Endothelial cell (in vitro differentiated cells): Measurements from ENCODE around the gene CNTNAP3. TPM values are rescaled to one million over a fixed set of nuclear protein-coding genes. Genes with fewer than 3 reads are reported as not detected.
"Not testable (repeated sequence)": the region's sequence is repeated elsewhere in the genome, so short reads cannot be mapped to it uniquely, and the experiment has no call there.

Experiments
- DNase-seq: peaks from one replicate; pipeline ENCODE4 v3.0.0; 2021; ENCODE audit warnings: low spot score
- H3K27ac Mint-ChIP-seq: one replicate; pipeline ENCODE4 v1.8.0; 2021; ENCODE audit warnings: mixed read lengths, inconsistent platforms; ENCODE audit not compliant: unreplicated experiment
- H3K27me3 Mint-ChIP-seq: one replicate; pipeline ENCODE4 v1.8.0; 2021; ENCODE audit warnings: mild to moderate bottlenecking, moderate library complexity, mixed read lengths, inconsistent platforms; ENCODE audit not compliant: unreplicated experiment
- H3K36me3 Mint-ChIP-seq: one replicate; pipeline ENCODE4 v1.8.0; 2021; ENCODE audit warnings: mild to moderate bottlenecking, low read depth, mixed read lengths, inconsistent platforms; ENCODE audit not compliant: unreplicated experiment
- H3K4me1 Mint-ChIP-seq: one replicate; pipeline ENCODE4 v1.8.0; 2021; ENCODE audit warnings: mild to moderate bottlenecking, mixed read lengths, inconsistent platforms; ENCODE audit not compliant: unreplicated experiment
- H3K4me3 Mint-ChIP-seq: one replicate; pipeline ENCODE4 v1.8.0; 2021; ENCODE audit warnings: mild to moderate bottlenecking, mixed read lengths, inconsistent platforms; ENCODE audit not compliant: unreplicated experiment
- H3K9me3 Mint-ChIP-seq: one replicate; pipeline ENCODE4 v1.8.0; 2021; ENCODE audit warnings: mixed read lengths, inconsistent platforms; ENCODE audit not compliant: unreplicated experiment
- total RNA-seq: library from RNA; stranded (reverse); fragmentation: NEBNext Ultra II Directional; extraction: Animal tissue kit (Norgen Biotek cat#: 25700); gene quantifications from one replicate; pipeline ENCODE4 v1.2.1, GENCODE V29; 2021; ENCODE audit not compliant: unreplicated experiment

The CNTNAP3 gene
- total RNA-seq, 1 donor from 2014 or later, result 1.5 TPM

DNA sequence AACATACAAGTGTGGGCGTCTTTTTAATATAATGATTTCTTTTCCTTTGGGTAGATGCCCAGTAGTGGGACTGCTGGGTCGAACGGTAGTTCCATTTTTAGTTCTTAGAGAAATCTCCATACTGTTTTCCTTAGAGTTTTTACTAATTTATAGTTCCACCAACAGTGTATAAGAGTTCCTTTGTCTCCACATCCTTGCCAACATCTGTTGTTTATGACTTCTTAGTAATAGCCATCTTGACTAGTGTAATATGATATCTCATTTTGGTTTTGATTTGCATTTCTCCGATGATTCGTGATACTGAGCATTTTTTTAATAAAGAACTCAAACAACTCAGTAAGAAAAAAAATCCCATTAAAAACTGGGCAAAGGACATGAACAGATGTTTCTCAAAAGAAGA lies 225.0 kb downstream of the CNTNAP3 start:
- H3K4me1 Mint-ChIP-seq, H3K27me3 Mint-ChIP-seq, H3K9me3 Mint-ChIP-seq, H3K4me3 Mint-ChIP-seq, DNase-seq, H3K27ac Mint-ChIP-seq, H3K36me3 Mint-ChIP-seq: not testable (repeated sequence)

GRCh38 chr9:39054453-39054852 lies 233.5 kb downstream of the CNTNAP3 start:
- H3K27me3 Mint-ChIP-seq, H3K4me1 Mint-ChIP-seq, H3K4me3 Mint-ChIP-seq, H3K9me3 Mint-ChIP-seq, DNase-seq, H3K27ac Mint-ChIP-seq, H3K36me3 Mint-ChIP-seq: not testable (repeated sequence)

- H3K36me3 Mint-ChIP-seq, H3K27me3 Mint-ChIP-seq, DNase-seq, H3K4me3 Mint-ChIP-seq, H3K9me3 Mint-ChIP-seq, H3K27ac Mint-ChIP-seq, H3K4me1 Mint-ChIP-seq: not testable (repeated sequence)
Measured at GRCh38 chr9:39046833-39047232, 241.1 kb downstream of the CNTNAP3 start.

DNA sequence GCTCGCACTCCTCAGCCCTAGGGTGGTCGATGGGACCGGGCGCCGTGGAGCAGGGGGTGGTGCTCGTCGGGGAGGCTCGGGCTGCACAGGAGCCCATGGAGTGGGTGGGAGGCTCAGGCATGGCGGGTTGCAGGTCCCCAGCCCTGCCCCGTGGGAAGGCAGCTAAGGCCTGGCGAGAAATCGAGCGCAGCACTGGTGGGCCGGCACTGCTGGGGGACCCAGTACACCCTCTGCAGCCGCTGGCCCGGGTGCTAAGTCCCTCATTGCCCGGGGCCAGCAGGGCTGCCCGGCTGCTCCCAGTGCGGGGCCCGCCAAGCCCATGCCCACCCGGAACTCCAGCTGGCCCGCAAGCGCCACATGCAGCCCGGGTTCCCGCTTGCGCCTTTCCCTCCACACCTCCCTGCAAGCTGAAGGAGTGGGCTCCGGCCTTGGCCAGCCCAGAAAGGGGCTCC lies 245.6 kb downstream of the CNTNAP3 start:
- not testable (repeated sequence) for H3K4me3 Mint-ChIP-seq, H3K4me1 Mint-ChIP-seq, H3K9me3 Mint-ChIP-seq, H3K27me3 Mint-ChIP-seq, DNase-seq, H3K27ac Mint-ChIP-seq, H3K36me3 Mint-ChIP-seq

- H3K9me3 Mint-ChIP-seq, DNase-seq, H3K4me1 Mint-ChIP-seq, H3K27me3 Mint-ChIP-seq, H3K4me3 Mint-ChIP-seq, H3K36me3 Mint-ChIP-seq, H3K27ac Mint-ChIP-seq: not testable (repeated sequence)
Measured at GRCh38 chr9:39041774-39042173, 246.2 kb downstream of the CNTNAP3 start.

DNA sequence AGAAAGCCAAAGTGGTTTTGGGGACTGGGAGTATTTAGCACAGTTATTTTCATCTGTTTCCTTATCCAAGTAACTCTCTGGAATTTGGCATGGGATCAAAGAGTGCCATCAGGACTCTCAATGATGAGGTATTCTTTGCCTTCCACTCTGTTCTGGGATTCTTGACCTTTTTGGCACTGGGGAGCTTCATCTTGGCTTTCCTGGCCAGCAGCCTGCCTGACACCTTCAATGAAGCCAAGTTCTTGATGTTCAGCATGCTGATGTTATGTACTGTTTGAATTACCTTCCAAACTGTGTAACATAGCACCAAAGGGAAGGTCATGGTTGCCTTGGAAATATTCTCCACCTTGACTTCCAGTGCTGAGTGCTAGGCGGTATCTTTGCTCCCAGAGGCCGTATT lies 248.8 kb downstream of the CNTNAP3 start:
- not testable (repeated sequence) for H3K27ac Mint-ChIP-seq, H3K4me1 Mint-ChIP-seq, DNase-seq, H3K9me3 Mint-ChIP-seq, H3K36me3 Mint-ChIP-seq, H3K27me3 Mint-ChIP-seq, H3K4me3 Mint-ChIP-seq

DNA sequence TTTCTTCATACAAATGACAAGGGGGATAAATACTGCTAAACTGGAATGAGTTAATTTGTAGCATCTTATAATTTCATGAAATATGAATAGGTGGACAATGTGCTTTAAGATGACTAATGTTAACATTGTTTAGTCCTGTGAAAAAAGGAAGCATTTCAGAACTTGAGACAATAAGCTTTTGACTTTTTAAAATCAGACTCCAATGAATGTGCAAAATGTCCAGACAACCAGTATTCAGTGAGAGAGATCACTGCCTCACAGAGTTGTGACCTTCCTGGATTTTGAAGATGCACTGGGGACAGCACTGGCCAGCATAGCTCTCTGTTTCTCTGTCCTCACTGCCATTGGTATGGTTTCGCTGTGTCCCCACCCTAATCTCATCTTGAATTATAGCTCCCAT lies 249.7 kb downstream of the CNTNAP3 start:
- not testable (repeated sequence) for H3K36me3 Mint-ChIP-seq, H3K9me3 Mint-ChIP-seq, DNase-seq, H3K27ac Mint-ChIP-seq, H3K4me1 Mint-ChIP-seq, H3K4me3 Mint-ChIP-seq, H3K27me3 Mint-ChIP-seq

DNA sequence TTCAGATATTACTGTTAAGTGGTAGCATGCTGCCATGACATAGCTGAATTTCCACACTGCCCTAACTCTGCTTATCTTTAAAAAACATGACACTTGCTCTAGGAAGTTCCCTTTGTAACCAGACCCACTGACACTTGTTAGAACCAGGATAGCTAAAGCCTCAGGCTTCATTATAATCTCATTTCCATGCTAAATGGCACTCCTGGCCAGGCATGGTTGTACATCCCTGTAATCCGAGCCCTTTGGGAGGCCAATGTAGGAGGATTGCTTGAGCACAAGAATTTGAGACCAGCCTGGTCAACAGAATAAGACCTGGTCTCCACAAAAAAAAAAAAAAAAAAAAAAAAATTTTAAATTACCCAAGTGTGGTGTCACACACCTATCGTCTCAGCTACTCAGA lies 254.1 kb downstream of the CNTNAP3 start:
- H3K9me3 Mint-ChIP-seq, H3K27ac Mint-ChIP-seq, DNase-seq, H3K4me1 Mint-ChIP-seq, H3K36me3 Mint-ChIP-seq, H3K4me3 Mint-ChIP-seq, H3K27me3 Mint-ChIP-seq: not testable (repeated sequence)

DNA sequence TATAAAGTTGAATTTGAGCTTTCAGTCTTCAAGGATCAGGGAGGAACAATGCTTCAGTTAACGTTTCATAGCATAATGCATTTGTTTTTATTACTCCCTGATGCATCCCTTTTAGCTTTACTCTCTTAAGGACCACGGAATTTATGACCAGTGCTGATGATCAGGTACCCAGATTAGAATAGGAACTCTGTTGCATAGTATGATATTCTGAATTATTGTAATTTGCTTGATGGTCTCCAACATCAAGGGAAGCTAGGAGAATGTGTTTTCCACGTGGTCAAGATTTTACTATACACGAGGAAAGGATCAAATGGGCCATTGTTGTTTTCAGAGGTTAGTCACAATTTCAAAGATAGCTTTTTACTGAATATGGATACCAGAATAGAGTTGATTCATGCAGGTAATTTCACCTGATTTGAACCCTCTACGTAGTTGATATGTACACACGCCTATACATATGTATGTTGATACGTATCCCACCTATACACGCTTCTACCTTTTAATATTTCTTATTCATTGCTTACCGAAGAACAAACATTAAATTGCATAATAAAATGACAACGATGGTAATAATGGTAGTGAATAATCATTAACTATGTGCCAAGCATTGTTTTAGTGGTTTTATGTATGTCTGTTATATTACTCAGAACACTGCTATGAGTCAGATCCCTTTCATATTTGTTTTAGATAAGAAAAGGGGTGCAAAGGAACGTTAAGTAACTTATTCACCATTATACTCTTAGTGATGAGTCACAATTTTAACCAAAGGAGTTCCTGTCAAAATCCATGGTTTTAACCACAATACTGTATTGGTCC lies 257.6 kb downstream of the CNTNAP3 start:
- H3K27ac Mint-ChIP-seq, DNase-seq, H3K9me3 Mint-ChIP-seq, H3K27me3 Mint-ChIP-seq, H3K4me3 Mint-ChIP-seq, H3K36me3 Mint-ChIP-seq, H3K4me1 Mint-ChIP-seq: not testable (repeated sequence)

- not testable (repeated sequence) for DNase-seq, H3K4me3 Mint-ChIP-seq, H3K27ac Mint-ChIP-seq, H3K9me3 Mint-ChIP-seq, H3K36me3 Mint-ChIP-seq, H3K4me1 Mint-ChIP-seq, H3K27me3 Mint-ChIP-seq
Measured at GRCh38 chr9:39028855-39029254, 259.1 kb downstream of the CNTNAP3 start.

DNA sequence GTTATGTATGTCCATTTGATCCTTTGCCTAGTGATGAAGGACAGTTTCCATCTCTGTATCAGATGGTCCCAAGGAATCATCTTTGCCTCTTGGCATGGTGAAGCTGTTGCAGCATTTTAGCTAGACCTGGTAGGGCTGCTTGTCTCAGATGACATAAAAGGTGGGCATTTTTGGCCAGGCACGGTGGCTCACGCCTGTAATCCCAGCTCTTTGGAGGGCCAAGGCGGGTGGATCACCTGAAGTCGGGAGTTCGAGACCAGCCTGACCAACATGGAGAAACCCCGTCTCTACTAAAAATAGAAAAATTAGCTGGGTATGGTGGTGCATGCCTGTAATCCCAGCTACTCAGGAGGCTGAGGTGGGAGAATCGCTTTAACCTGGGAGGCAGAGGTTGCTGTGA lies 259.8 kb downstream of the CNTNAP3 start:
- H3K4me1 Mint-ChIP-seq, H3K36me3 Mint-ChIP-seq, H3K27ac Mint-ChIP-seq, H3K9me3 Mint-ChIP-seq, H3K4me3 Mint-ChIP-seq, H3K27me3 Mint-ChIP-seq, DNase-seq: not testable (repeated sequence)

DNA sequence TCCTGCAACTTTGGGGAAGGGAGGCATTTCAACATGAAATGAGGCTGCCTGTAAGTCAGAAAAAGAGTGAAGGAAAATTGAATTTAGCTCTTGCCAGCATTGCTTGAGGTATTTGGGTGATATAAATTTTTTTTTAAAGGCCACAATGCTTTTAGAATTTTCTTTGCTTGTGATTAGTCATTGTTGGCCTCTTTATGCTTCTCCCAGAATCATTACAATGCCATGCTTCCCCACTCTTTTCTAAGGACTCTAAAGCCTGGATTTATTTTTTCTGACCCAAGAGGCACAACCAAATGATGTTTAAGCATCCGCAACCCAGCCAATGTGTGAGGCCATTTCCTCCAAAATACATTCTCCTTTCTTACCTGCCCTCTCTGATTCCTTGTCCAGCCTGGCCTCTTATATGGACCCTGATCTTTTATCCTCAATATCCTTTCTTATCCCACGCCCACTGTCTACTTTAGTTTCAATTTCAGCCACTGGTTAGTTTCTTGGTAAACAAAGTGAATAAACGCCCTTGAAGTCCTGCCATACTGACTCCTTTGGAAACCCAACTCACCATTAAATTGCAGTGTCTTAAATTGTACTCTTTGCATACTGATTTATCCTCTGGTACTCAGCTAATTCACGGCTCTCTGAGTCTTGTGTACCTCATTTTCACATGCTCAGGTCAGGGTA lies 261.9 kb downstream of the CNTNAP3 start:
- not testable (repeated sequence) for H3K27ac Mint-ChIP-seq, H3K27me3 Mint-ChIP-seq, H3K9me3 Mint-ChIP-seq, DNase-seq, H3K4me1 Mint-ChIP-seq, H3K36me3 Mint-ChIP-seq, H3K4me3 Mint-ChIP-seq
